ENCODE results near the gene ZNF420. TPM values are rescaled to one million over a fixed set of nuclear protein-coding genes. Genes with fewer than 3 reads are reported as not detected.
"Not testable (repeated sequence)": the region's sequence is repeated elsewhere in the genome, so short reads cannot be mapped to it uniquely, and the experiment has no call there.

ZNF420 gene
- total RNA-seq, 1 donor from 2014 or later = 1.7 TPM

DNA sequence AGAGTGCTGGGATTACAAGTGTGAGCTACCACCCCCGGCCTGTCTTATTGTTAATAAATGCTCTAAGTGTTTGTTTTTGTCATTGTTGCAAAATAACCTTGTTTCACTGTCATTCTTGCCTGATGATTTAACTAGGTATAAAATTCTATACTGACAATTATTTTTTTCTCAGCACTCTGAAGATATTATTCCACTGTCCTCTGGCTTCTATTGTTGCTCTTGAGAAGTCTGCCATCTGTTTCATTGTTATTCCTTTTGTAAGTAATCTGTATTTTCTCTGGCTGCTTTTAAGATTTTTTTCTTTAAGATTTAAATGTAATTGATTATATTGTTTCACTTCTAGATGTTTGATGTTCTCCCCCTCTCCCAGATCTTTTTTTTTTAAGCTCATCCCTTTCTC is 17.6 kb downstream of the ZNF420 start:
- no peak for DNase-seq (ENCODE audit: low read depth)
- no peak overlapping the region for H3K4me3 ChIP-seq (ENCODE audit: low read depth, low read length)
- TF ChIP-seq, protein P1, sequence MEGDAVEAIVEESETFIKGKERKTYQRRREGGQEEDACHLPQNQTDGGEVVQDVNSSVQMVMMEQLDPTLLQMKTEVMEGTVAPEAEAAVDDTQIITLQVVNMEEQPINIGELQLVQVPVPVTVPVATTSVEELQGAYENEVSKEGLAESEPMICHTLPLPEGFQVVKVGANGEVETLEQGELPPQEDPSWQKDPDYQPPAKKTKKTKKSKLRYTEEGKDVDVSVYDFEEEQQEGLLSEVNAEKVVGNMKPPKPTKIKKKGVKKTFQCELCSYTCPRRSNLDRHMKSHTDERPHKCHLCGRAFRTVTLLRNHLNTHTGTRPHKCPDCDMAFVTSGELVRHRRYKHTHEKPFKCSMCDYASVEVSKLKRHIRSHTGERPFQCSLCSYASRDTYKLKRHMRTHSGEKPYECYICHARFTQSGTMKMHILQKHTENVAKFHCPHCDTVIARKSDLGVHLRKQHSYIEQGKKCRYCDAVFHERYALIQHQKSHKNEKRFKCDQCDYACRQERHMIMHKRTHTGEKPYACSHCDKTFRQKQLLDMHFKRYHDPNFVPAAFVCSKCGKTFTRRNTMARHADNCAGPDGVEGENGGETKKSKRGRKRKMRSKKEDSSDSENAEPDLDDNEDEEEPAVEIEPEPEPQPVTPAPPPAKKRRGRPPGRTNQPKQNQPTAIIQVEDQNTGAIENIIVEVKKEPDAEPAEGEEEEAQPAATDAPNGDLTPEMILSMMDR (conservative IDR thresholded peaks at IDR 0.05; ENCODE audit: low read depth, low read length) = no peak

DNA sequence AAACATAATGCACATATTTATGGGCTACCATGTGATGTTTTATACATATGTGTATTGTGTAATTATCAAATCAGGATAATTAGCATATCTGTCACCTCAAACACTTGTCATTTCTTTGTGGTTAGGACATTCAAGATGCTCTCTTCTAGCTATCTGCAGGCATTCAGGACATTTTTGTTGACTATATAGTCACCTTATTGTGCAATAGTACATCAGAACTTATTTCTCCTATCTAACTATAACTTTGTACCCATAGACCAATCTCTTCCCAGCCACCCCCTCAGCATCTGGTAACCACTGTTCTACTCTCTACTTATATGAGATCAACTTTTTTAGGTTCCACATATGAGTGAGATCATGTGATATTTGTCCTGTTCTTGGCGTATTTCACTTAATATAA is 20.3 kb downstream of the ZNF420 start:
- H3K4me3 ChIP-seq (ENCODE audit: low read depth, low read length) = no peak overlapping the region
- DNase-seq (ENCODE audit: low read depth) = no peak
- TF ChIP-seq, protein P1 (conservative IDR thresholded peaks at IDR 0.05; ENCODE audit: low read depth, low read length) = no peak

DNA sequence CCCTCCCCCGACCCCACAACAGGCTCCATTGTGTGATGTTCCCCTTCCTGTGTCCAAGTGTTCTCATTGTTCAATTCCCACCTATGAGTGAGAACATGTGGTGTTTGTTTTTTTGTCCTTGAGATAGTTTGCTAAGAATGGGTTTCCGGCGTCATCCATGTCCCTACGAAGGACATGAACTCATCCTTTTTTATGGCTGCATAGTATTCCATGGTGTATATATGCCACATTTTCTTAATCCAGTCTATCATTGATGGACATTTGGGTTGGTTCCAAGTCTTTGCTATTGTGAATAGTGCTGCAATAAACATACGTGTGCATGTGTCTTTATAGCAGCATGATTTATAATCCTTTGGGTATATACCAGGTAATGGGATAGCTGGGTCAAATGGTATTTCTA is 25.9 kb downstream of the ZNF420 start:
- DNase-seq (ENCODE audit: low read depth); H3K4me3 ChIP-seq (ENCODE audit: low read depth, low read length): not testable (repeated sequence)

DNA sequence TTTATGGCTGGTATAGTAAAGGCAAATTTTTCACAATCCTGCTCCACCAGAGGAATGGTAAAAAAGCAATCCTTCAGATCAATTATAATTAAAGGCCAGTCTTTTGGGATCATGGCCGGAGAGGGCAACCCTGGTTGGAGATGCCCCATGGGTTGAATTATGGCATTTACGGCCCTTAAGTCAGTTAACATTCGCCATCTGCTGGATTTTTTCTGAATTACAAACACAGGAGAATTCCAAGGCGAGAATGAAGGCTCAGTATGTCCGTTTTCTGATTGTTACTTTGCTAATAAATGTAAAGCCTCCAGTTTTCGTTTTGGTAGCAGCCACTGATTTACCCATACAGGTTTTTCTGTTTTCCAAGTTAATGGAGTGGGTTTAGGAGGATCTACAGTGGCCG is 33.5 kb downstream of the ZNF420 start:
- TF ChIP-seq, protein P1 (conservative IDR thresholded peaks at IDR 0.05; ENCODE audit: low read depth, low read length) = peak; percentile 16
- H3K4me3 ChIP-seq (ENCODE audit: low read depth, low read length); DNase-seq (ENCODE audit: low read depth): not testable (repeated sequence)

DNA sequence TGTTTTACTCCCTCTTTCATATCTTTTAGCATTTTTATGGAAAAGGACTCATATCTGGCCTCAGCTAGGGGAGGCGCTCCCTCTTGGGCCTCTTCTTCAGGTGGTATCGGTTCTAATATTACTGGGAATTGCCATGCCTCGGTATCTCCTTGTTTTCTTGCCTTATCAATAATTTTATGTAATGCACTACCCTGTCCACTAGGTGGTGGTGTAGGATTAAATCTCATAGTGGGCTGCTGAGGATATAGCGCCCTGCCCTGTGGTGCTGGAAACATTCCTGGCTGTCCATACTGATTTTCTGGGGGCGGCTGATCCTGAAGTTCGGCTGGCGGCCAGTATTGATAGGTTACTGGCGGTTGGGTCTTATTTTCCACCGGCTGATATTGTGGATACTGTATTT is 35.8 kb downstream of the ZNF420 start:
- TF ChIP-seq, protein P1 (conservative IDR thresholded peaks at IDR 0.05; ENCODE audit: low read depth, low read length) = peak; percentile 28
- DNase-seq (ENCODE audit: low read depth) = no peak

DNA sequence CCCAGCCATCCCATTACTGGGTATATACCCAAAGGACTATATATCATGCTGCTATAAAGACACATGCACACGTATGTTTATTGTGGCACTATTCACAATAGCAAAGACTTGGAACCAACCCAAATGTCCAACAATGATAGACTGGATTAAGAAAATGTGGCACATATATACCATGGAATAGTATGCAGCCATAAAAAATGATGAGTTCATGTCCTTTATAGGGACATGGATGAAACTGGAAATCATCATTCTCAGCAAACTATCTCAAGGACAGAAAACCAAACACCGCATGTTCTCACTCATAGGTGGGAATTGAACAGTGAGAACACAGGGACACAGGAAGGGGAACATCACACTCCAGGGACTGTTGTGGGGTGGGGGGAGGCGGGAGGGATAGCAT is 43.9 kb downstream of the ZNF420 start:
- H3K4me3 ChIP-seq (ENCODE audit: low read depth, low read length); DNase-seq (ENCODE audit: low read depth): not testable (repeated sequence)

More for the DNA sequence above, 35.8 kb downstream of the ZNF420 start:
- H3K4me3 ChIP-seq (ENCODE audit: low read depth, low read length) = no peak overlapping the region

DNA sequence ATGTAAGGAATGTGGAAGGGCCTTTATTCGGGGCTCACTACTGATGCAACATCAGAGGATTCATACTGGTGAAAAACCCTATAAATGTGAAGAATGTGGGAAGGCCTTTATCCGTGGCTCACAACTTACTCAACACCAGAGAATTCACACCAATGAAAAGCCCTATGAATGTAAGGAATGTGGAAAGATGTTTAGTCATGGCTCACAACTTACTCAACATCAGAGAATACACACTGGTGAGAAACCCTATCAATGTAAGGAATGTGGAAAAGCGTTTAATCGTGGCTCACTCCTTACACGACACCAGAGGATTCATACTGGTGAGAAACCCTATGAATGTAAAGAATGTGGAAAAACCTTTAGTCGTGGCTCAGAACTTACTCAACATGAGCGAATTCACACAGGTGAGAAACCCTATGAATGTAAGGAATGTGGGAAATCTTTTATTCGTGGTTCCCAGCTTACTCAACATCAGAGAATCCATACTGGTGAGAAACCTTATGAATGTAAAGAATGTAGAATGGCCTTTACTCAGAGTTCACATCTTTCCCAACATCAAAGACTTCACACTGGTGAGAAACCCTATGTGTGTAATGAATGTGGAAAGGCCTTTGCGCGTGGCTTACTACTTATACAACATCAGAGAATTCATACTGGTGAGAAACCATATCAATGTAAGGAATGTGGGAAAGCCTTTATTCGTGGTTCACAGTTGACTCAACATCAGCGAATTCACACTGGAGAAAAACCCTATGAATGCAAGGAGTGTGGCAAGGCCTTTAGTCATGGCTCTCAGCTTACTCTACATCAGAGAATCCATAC is 50.0 kb downstream of the ZNF420 start:
- no peak overlapping the region for H3K4me3 ChIP-seq (ENCODE audit: low read depth, low read length)
- TF ChIP-seq, protein P1 (conservative IDR thresholded peaks at IDR 0.05; ENCODE audit: low read depth, low read length) = no peak
- DNase-seq (ENCODE audit: low read depth) = no peak

DNA sequence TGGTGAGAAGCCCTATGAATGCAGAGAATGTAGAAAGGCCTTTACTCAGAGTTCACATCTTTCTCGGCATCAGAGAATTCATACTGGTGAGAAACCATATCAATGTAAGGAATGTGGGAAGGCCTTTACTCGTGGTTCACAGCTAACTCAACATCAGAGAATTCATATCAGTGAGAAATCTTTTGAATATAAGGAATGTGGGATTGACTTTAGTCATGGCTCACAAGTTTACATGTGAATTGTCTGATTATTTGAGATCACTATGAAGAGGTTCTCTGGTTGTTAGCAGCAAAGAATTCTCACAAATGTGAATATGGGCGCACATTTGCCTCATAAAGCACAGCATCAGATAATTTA is 50.6 kb downstream of the ZNF420 start:
- no peak overlapping the region for H3K4me3 ChIP-seq (ENCODE audit: low read depth, low read length)
- DNase-seq (ENCODE audit: low read depth) = no peak
- TF ChIP-seq, protein P1 (conservative IDR thresholded peaks at IDR 0.05; ENCODE audit: low read depth, low read length) = no peak

Data from epithelial cell of proximal tubule (primary cell).